IPS-NIHi11 (cell line): ENCODE measurements around the gene CIRBP.
"Not testable (repeated sequence)": the region's sequence is repeated elsewhere in the genome, so short reads cannot be mapped to it uniquely, and the experiment has no call there.

Source experiments
- DNase-seq: peaks from one replicate; pipeline ENCODE4 v3.0.0; 2012; ENCODE audit warnings: mixed read lengths, low spot score

The CIRBP gene

GRCh38 chr19:1290703-1291651 is 21.8 kb downstream of the CIRBP start:
- no peak for DNase-seq

GRCh38 chr19:1291761-1292418 is 22.8 kb downstream of the CIRBP start:
- DNase-seq = no peak

DNA sequence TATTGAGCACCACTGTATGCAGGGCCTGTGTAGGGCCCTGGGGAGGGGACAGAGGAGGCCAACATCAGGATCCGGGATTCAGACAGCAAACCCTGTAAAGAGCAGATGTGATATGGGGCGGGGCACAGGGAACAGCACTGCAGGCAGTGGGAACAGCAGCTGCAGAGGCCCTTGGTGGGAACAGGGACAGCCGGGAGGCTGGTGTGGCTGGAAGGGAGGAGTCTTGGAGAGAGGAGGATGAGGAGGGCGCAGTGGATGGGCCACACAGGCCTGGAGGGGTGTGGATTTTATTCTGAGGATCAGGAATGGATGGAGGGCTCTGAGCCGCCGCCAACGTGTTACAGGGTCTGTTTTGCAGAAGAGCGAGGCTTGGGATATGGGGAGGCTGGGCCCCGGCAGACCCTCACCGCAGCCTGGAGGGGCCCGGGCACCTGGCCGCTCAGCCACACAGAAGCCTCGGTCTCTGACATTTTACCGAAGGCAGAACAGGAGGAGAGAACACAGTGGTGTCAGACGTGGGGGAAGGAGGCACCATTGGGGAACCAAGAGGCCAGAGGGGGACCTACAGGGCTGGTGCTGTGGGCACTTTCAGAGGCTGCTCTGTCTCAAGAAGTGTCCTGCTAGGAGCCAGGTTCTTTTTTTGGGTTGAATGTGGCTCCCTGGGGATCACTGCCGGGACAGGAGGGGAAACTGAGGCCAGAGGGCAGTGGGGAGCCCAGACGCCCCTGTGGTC is 23.5 kb downstream of the CIRBP start:
- DNase-seq = no peak

DNA sequence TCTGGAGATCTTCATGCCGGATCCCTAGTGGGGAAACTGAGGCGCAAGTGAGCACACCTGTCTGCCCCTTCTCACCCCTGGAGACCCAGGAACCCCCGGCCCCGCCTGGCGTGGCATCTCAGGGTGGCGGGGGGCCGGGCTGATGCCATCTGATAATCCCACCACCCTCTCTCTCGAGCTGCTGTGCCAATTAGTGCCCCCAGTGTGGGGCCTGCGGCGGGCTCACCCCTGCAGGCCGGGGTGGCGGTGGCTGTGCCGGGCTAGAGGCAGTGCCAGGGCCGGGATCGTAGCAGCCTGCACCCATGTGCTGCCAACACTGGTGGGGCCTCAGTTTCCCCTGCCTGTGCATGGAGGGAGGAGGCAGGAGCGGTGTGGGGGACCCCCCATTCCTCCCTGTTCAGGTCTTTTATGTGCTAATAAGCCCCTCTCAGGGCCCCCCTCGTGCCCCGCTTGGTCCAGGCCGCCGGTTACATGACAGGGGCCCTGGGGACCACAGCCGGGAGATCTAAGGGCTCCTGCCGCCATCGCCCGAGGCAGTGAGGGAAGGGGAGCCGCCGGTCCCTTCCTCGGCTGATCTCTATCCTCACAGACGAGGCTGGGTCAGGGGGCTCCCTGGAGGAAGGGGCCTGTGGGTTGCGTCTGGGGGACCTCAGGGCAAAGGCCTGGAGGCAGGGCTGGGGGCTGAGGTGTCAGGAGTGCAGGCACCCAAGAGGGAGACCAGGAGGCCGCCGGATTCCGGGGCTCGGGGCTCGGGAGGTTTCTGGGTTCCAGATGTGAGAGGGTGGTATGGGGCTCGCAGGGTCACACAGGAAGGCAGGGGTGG is 24.9 kb downstream of the CIRBP start:
- no peak for DNase-seq

GRCh38 chr19:1294688-1295087 is 25.6 kb downstream of the CIRBP start:
- no peak for DNase-seq

- DNase-seq = peak; percentile 98
Measured at GRCh38 chr19:1295169-1296012, 26.3 kb downstream of the CIRBP start.

DNA sequence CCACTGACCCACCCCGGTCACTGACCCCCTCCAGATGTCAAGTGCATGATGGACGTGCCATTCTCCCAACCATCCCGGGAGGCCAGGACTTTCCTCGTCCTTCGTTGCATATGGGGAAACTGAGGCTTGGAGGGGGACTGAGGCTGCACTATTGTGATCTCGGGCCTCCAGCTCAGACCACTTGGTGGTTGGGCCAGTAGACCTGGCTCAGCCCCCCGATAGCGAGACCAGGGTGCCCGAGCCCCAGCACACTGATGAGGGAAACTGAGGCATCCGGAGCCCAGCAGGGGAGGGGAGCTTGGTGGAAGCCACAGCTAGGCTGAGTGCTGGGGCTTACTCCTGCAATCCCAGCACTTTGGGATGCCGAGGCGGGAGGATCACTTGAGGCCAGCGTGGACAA is 26.9 kb downstream of the CIRBP start:
- no peak for DNase-seq

DNA sequence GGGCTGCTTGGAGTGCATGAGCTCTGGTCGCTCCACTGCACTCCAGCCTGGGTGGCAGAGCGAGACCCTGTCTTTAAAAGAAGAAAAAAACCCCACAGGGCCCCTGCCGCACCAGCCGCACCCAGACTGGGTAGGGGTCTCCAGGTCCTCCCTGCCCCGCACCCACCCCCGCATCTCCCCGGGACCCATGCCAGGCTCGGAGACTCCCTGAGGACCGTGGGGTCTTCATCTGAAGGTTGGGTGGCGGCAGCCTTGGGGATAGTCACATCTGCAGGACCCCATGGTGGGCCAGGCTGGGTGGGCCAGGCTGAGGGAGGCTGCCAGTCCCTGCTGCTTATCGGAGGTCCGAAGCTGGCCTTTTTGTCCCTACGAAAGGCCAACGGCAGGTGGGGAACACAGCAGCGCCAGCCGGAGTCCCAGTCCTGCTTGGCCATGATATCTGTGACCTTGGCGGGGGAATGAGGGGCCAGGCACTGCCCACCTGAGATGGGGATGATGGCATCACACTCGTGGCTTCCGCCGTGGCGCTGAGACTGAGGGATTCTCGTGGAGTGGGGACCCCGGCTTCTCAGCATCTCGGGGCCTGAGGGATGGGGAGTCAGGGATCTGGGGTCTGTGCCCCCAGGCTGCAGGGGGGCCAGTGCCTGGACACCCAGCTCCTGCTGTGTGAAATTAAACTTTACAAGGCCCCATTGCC is 27.6 kb downstream of the CIRBP start:
- no peak for DNase-seq

- no peak for DNase-seq
Measured at GRCh38 chr19:1298235-1298634, 29.1 kb downstream of the CIRBP start.

DNA sequence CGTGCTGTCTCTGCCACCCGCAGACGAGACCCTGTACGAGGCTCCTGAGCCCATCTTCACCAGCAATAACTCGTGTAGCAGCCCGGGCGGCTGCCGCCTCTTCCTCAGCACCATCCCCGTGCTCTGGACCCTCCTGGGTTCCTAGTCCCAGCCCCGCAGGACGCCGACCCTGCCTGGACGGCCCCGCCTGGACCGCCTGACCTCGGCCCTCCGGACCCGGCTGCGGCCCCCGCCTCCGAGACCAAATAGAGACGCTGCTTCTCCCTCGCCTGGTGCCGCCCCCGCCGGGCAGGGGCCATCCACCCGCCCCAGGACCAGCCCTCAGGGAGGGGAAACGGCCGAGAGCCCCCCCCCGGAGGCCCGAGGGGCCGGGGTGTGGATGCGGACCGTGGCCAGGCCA is 30.7 kb downstream of the CIRBP start:
- no peak for DNase-seq

- DNase-seq = no peak
Measured at GRCh38 chr19:1300744-1301490, 31.8 kb downstream of the CIRBP start.

DNA sequence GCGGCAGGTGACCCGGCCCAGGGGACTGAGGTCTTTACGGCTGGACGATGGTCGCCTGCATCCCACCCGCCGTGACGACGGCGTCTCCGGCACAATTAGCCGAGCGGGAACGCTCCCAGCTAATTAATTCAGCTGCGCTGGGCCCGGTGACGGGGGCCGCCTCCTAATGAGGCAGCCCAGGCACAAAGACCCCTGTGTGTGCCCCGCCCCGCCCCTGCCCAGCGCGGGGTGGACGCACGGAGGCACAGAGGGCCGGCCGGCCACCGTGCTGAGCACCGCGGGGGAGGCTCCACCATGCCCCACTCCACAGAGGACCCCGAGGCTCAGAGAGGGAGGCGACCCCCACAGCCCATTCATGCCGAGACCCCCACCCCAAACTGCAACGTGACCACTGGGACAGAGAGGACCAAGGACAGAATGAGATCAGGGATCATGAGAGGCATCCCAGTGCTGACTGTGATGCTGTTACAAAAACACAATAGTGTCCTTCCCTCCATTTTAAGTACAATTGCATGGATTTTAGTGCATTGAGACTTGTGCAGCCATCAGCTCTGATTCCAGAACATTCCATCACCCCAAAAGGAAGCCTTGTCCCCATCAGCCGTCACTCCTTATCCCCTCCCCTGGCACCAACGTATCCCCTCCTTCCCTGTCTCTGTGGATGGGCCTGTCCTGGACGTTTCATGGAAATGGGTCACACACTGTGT is 33.6 kb downstream of the CIRBP start:
- no peak for DNase-seq

- no peak for DNase-seq
Measured at GRCh38 chr19:1304197-1304924, 35.2 kb downstream of the CIRBP start.

DNA sequence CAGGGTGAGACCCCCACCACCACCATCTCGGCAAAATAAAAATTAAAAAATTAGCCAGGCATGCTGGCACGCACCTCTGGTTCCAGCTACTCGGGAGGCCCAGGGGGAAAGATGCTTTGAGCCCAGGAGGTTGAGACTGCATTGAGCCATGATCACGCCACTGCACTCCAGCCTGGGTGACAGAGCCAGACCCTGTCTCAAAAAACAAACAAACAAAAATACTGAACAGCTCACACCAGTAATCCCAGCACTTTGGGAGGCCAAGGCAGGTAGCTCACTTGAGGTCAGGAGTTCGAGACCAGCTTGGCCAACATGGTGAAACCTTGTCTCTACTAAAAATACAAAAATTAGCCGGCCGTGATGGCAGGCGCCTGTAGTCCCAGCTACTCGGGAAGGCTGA is 36.2 kb downstream of the CIRBP start:
- DNase-seq = not testable (repeated sequence)

- no peak for DNase-seq
Measured at GRCh38 chr19:1307320-1307719, 38.2 kb downstream of the CIRBP start.

GRCh38 chr19:1307755-1308303 is 38.7 kb downstream of the CIRBP start:
- no peak for DNase-seq

DNA sequence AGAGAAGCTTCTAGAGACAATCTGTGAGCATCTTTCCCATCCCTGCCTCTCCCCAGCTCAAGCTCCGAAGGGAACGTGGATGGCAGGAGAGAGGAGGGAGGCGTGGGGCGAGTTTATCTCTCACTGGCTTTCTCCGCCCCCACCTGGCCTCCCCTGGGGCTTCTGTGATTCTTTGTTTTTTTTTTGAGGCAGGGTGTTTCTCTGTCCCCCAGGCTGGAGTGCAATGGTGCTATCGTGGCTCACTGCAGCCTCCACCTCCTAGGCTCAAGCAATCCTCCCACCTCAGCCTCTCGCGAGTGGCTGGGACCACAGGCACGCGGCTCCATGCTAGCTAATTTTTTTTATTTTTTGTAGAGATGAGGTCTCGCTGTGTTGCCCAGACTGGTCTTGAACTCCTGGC is 39.6 kb downstream of the CIRBP start:
- no peak for DNase-seq
